GM10266 (cell line): Measurements from ENCODE around the gene ATOX1.
"Not testable (repeated sequence)": the region's sequence is repeated elsewhere in the genome, so short reads cannot be mapped to it uniquely, and the experiment has no call there.

Experiments used
- DNase-seq: peaks from one replicate; pipeline ENCODE4 v3.0.0; 2012; ENCODE audit errors: extremely low spot score
- TF ChIP-seq, protein P1 (sequence below): IDR thresholded peaks from 2 replicates; pipeline ENCODE4 v1.5.1; 2012; ENCODE audit warnings: mild to moderate bottlenecking, low read depth; ENCODE audit not compliant: control insufficient read depth, insufficient read depth; ENCODE audit errors: missing control alignments

The ATOX1 gene

DNA sequence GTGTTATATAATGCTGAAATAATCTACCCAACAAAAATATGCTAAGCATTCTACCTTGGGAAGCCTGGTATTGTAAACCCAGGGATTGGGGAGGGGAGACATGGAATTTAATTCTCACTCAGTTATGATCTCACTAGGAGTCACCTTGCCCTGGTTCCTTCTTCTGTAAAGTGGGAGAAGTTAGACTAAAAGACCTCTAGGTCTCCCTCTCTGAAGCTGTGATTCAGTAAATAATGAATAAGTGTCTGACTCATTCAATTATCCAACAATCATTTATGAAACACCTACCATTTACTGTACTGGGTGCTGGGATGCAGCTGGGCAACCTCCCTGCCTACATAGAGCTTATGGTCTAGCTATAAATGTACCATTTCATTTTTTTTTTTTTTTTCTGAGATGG is 51.5 kb downstream of the ATOX1 start:
- TF ChIP-seq, protein P1, sequence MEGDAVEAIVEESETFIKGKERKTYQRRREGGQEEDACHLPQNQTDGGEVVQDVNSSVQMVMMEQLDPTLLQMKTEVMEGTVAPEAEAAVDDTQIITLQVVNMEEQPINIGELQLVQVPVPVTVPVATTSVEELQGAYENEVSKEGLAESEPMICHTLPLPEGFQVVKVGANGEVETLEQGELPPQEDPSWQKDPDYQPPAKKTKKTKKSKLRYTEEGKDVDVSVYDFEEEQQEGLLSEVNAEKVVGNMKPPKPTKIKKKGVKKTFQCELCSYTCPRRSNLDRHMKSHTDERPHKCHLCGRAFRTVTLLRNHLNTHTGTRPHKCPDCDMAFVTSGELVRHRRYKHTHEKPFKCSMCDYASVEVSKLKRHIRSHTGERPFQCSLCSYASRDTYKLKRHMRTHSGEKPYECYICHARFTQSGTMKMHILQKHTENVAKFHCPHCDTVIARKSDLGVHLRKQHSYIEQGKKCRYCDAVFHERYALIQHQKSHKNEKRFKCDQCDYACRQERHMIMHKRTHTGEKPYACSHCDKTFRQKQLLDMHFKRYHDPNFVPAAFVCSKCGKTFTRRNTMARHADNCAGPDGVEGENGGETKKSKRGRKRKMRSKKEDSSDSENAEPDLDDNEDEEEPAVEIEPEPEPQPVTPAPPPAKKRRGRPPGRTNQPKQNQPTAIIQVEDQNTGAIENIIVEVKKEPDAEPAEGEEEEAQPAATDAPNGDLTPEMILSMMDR: no peak
- DNase-seq: no peak

DNA sequence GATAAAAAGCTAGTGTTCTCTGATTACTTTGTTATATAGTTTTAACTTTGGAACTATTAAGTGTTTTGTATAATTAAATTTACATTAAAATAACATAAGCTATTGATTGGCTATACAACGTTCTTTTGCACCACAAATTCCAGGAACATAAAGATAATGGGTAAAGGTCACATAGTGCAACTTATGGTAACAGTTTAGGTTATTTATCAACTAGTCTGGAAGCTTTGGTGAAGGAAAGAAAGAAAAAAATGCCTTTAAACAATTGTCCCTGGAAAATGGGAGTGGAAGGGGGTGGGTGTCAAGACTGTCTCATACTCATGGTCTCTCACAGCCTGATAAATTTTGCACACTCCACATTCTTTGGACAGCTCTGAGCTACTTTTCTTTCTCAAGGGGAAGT is 54.7 kb downstream of the ATOX1 start:
- DNase-seq: no peak
- TF ChIP-seq, protein P1: no peak

DNA sequence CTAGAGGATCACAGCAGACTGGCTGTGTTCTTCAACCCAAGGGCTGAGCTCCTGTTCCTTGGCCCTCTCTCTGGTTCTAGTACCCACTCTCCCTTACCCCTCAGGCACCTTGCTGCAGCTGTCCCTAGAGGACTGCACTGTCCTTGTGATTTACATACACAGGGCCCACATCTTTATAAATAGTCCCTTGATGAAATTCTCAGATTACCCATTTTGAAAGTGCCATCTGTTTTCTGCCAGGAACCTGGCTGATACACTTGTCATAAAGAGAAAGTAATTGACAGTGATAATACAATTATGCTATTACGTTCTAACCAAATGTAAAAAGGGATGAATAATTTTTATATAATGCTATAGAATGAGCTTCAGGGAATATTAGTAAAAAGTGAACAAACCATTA is 55.2 kb downstream of the ATOX1 start:
- TF ChIP-seq, protein P1: no peak
- DNase-seq: peak; percentile 40

DNA sequence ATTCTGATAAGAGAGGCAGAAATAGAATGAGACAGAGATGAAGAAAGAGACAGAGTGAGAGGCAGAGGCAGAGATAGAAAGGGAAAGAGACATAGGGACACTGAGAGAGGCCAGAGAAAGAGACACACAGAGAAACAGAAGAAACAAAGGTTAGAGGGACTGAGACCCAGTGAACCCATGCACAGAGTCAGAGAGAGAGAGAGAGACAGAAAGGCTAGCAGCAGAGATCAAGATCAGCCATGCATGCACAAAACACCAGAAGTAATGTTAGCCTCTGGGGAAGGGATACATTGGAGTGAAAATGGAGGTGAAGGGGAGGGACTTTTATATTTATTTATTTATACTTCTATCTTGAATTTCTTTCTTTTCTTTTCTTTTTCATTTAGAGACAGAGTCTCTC is 57.6 kb downstream of the ATOX1 start:
- DNase-seq: no peak
- TF ChIP-seq, protein P1: no peak

DNA sequence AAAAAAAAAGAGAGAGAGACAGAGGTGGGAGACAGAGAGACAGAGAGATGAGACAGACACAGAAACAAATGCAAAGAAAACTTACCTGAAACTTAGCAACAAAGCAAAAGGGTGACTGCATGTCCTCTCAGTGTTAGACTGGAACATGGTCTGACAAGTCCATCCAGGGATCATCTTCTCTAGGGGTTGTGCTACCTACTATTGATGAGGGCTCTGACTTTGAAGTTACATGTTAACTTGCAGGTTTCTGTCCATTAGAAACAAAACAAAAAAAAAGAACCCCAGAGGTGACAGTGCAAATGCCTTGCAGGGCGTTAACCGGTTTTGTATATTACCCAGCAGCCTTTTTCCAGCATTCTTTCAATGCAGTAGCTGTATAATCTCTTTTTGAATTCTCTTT is 58.1 kb downstream of the ATOX1 start:
- TF ChIP-seq, protein P1: no peak
- DNase-seq: no peak

DNA sequence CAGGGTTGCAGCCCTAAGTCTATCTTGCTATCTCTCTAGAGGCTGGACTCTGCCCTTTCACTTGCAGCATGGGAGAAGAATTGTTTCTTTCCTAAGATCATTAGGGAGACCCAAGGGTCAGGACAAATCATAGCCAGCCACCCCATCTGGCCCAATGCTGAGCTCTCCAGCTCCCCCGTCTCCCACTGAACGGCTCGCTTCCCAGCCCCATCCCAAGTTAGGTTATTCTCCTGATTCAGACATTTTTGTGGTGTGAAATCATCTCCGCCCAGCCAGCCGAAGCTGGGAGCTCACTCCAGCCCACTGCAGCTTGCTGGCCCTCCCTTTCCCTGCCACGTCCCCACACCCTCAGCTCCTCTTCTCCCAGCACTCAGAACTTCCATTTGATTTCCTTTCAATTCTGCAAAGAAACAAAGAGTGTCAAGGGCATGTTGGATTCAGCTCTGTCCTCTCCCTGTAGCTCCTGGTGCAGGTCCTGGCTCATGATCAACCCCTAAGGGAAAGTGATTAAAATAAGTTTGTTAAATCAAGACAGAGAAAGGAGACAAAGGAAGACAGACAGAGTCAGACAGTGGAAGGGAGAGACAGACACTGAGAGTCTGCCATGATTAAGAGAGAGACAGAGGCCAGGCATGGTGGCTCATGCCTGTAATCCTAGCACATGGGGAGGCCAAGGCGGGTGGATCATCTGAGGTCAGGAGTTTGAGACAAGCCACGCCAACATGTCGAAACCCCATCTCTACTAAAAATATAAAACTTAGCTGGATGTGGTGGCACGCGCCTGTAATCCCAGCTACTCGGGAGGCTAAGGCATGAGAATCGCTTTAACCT is 59.1 kb downstream of the ATOX1 start:
- DNase-seq: no peak
- TF ChIP-seq, protein P1: no peak

DNA sequence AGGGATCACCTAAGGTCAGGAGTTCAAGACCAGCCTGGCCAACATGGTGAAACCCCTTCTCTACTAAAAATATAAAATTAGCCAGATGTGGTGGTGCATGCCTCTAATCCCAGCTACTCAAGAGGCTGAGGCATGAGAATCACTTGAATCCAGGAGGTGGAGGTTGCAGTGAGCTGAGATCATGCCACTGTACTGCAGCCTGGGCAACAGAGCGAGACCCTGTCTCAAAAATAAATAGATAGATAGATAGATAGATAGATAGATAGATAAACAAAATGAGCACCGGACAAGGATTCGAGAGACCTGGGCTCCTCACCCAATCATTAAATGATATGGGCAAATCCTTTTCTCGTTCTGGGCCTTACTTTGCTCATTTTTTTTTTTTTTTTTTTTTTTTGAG is 60.4 kb downstream of the ATOX1 start:
- DNase-seq: not testable (repeated sequence)
